HG02798 (cell line): ENCODE results near the gene CD82.
A peak's percentile ranks its signal among the peaks of the same experiment; 100 is the strongest.
"Not testable (repeated sequence)": the region's sequence is repeated elsewhere in the genome, so short reads cannot be mapped to it uniquely, and the experiment has no call there.

Experiments
- ATAC-seq: cut with Tn5 transposase; IDR thresholded peaks from one replicate; pipeline ENCODE4 v1.9.1; 2021; ENCODE audit warnings: mild to moderate bottlenecking; ENCODE audit not compliant: unreplicated experiment, poor library complexity

CD82 gene

GRCh38 chr11:44533921-44534711 lies 31.3 kb upstream of the CD82 start:
- no peak for ATAC-seq

- no peak for ATAC-seq
These were observed 30.1 kb upstream of the CD82 start for GRCh38 chr11:44535191-44535980.

GRCh38 chr11:44536788-44537516 lies 28.5 kb upstream of the CD82 start:
- no peak for ATAC-seq

- no peak for ATAC-seq
These were observed 27.8 kb upstream of the CD82 start for GRCh38 chr11:44537679-44538078.

- peak; percentile 89 for ATAC-seq
These were observed 26.9 kb upstream of the CD82 start for GRCh38 chr11:44538375-44539054.

- ATAC-seq = no peak
These were observed 25.5 kb upstream of the CD82 start for GRCh38 chr11:44539971-44540370.

- no peak for ATAC-seq
These were observed 24.8 kb upstream of the CD82 start for GRCh38 chr11:44540667-44541066.

- no peak for ATAC-seq
These were observed 23.1 kb upstream of the CD82 start for GRCh38 chr11:44542372-44542771.

GRCh38 chr11:44546984-44547383 lies 18.5 kb upstream of the CD82 start:
- not testable (repeated sequence) for ATAC-seq

GRCh38 chr11:44547534-44547933 lies 17.9 kb upstream of the CD82 start:
- not testable (repeated sequence) for ATAC-seq

- no peak for ATAC-seq
These were observed 17.3 kb upstream of the CD82 start for GRCh38 chr11:44548032-44548695.

GRCh38 chr11:44548961-44549749 lies 16.3 kb upstream of the CD82 start:
- not testable (repeated sequence) for ATAC-seq

GRCh38 chr11:44550123-44550522 lies 15.3 kb upstream of the CD82 start:
- no peak for ATAC-seq

GRCh38 chr11:44551456-44552139 lies 13.9 kb upstream of the CD82 start:
- ATAC-seq = no peak

- ATAC-seq = no peak
These were observed 10.2 kb upstream of the CD82 start for GRCh38 chr11:44555031-44555800.

- peak; percentile 41 for ATAC-seq
These were observed 8.6 kb upstream of the CD82 start for GRCh38 chr11:44556735-44557409.

- ATAC-seq = no peak
These were observed 8.0 kb upstream of the CD82 start for GRCh38 chr11:44557464-44557863.
